Gastrocnemius medialis (tissue), 4 donors: Measurements from ENCODE around the gene ACCSL.

ENCODE experiments used
- POLR2A ChIP-seq, 2 donors: fragments of 450-650 bp; IDR thresholded peaks; one replicate each; pipeline ENCODE4 v1.6.1; 2017; ENCODE audit warnings: antibody characterized with exemption in 2 of 2, mild to moderate bottlenecking in 2 of 2, moderate library complexity in 2 of 2
- TF ChIP-seq, protein P1 (sequence below), 5 experiments: fragments of 450-650 bp in 3 of 5; fragments of 200-600 bp in 2 of 5; sonication (generic) in 2 of 5; IDR thresholded peaks in 4 of 5; conservative IDR thresholded peaks in 1 of 5; 1 replicate in 4 of 5; 2 replicates in 1 of 5; pipeline ENCODE4 v1.5.1; 2016 to 2019; ENCODE audit warnings: antibody characterized with exemption in 5 of 5, mild to moderate bottlenecking in 3 of 5, moderate library complexity in 3 of 5

DNA sequence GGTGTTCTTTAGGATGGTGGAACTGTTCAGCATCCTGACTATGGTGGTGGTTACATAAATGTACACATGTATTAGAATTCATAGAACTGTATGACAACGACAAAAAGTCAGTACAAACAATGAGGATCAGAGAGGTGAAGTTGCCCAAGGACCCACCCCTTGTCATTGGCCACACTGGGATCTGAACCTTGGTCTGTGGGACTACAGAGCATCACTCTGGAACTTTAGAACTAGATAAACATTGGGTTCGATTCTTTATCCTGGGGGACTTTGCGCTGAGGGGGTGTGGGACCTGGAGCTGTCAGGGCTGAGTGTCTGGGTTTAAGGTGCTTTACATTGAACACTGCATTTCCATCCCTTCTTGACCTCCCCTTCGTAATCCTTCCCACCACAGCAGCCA lies 34.9 kb downstream of the ACCSL start:
- TF ChIP-seq, protein P1, sequence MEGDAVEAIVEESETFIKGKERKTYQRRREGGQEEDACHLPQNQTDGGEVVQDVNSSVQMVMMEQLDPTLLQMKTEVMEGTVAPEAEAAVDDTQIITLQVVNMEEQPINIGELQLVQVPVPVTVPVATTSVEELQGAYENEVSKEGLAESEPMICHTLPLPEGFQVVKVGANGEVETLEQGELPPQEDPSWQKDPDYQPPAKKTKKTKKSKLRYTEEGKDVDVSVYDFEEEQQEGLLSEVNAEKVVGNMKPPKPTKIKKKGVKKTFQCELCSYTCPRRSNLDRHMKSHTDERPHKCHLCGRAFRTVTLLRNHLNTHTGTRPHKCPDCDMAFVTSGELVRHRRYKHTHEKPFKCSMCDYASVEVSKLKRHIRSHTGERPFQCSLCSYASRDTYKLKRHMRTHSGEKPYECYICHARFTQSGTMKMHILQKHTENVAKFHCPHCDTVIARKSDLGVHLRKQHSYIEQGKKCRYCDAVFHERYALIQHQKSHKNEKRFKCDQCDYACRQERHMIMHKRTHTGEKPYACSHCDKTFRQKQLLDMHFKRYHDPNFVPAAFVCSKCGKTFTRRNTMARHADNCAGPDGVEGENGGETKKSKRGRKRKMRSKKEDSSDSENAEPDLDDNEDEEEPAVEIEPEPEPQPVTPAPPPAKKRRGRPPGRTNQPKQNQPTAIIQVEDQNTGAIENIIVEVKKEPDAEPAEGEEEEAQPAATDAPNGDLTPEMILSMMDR (IDR thresholded peaks at IDR 0.05 in 4 of 5, conservative IDR thresholded peaks at IDR 0.05 in 1 of 5) = no peak
- no peak for TF ChIP-seq POLR2A (IDR thresholded peaks at IDR 0.05)
